HAP-1 (cell line): ENCODE results near the gene EFCAB13.
"Not testable (repeated sequence)": the region's sequence is repeated elsewhere in the genome, so short reads cannot be mapped to it uniquely, and the experiment has no call there.

Experiments
- DNase-seq, 2 experiments: peaks; one replicate each; pipeline ENCODE4 v3.0.0-alpha.2; 2016 to 2020; ENCODE audit warnings: low spot score in 2 of 2
- H3K27me3 ChIP-seq: fragments of 250-450 bp; sonication (Bioruptor Pico); 2 replicates; pipeline ENCODE4 v1.5.1; 2020; ENCODE audit warnings: low read depth, mild to moderate bottlenecking, moderate library complexity
- H3K36me3 ChIP-seq: fragments of 250-450 bp; sonication (Bioruptor Pico); replicated peaks from 2 replicates; pipeline ENCODE4 v1.5.1; 2020; ENCODE audit warnings: mild to moderate bottlenecking
- H3K4me1 ChIP-seq: fragments of 250-450 bp; sonication (Bioruptor Pico); 2 replicates; pipeline ENCODE4 v1.5.1; 2020; ENCODE audit warnings: mild to moderate bottlenecking
- H3K4me3 ChIP-seq: fragments of 250-450 bp; sonication (Bioruptor Pico); 2 replicates; pipeline ENCODE4 v1.5.1; 2020; ENCODE audit warnings: mild to moderate bottlenecking, moderate library complexity
- H3K9me3 ChIP-seq: fragments of 250-450 bp; sonication (Bioruptor Pico); 2 replicates; pipeline ENCODE4 v1.5.1; 2020; ENCODE audit warnings: mild to moderate bottlenecking, moderate library complexity
- in situ Hi-C: fragments of 300-500 bp; cut with MboI; formaldehyde crosslinking; loops from 3 replicates; pipeline ENCODE4 v1.14.3; 2020; ENCODE audit warnings: low sequenced_read_pairs, inconsistent platforms, mixed read lengths

EFCAB13 gene

GRCh38 chr17:47470836-47471235 is 147.1 kb downstream of the EFCAB13 start:
- Histone ChIP-seq H3K36me3 (0 out of 2 replicates have a peak, but pooled peaks cover 3% of the 10 kb centered on the region), H3K4me1 (no peaks in the 10 kb centered on the region), H3K27me3 (no peaks in the 10 kb centered on the region), H3K4me3 (no peak overlapping the region), H3K9me3 (no peaks in the 10 kb centered on the region)
- in situ Hi-C loops = no loop called here
- DNase-seq = no peak

GRCh38 chr17:47472073-47472472 is 148.3 kb downstream of the EFCAB13 start:
- in situ Hi-C loops, H3K36me3 ChIP-seq: not testable (repeated sequence)

More at GRCh38 chr17:47472073-47472472, 148.3 kb downstream of the EFCAB13 start:
- not testable (repeated sequence) for H3K27me3 ChIP-seq, H3K4me3 ChIP-seq, DNase-seq, H3K4me1 ChIP-seq, H3K9me3 ChIP-seq
